NCI-H2227 (cell line): ENCODE results near the gene UMODL1.

Experiments used
- DNase-seq: peaks from one replicate; lab custom pipeline; 2025; ENCODE audit not compliant: unreplicated experiment; lab: John Stamatoyannopoulos, UW

UMODL1 gene, protein sequence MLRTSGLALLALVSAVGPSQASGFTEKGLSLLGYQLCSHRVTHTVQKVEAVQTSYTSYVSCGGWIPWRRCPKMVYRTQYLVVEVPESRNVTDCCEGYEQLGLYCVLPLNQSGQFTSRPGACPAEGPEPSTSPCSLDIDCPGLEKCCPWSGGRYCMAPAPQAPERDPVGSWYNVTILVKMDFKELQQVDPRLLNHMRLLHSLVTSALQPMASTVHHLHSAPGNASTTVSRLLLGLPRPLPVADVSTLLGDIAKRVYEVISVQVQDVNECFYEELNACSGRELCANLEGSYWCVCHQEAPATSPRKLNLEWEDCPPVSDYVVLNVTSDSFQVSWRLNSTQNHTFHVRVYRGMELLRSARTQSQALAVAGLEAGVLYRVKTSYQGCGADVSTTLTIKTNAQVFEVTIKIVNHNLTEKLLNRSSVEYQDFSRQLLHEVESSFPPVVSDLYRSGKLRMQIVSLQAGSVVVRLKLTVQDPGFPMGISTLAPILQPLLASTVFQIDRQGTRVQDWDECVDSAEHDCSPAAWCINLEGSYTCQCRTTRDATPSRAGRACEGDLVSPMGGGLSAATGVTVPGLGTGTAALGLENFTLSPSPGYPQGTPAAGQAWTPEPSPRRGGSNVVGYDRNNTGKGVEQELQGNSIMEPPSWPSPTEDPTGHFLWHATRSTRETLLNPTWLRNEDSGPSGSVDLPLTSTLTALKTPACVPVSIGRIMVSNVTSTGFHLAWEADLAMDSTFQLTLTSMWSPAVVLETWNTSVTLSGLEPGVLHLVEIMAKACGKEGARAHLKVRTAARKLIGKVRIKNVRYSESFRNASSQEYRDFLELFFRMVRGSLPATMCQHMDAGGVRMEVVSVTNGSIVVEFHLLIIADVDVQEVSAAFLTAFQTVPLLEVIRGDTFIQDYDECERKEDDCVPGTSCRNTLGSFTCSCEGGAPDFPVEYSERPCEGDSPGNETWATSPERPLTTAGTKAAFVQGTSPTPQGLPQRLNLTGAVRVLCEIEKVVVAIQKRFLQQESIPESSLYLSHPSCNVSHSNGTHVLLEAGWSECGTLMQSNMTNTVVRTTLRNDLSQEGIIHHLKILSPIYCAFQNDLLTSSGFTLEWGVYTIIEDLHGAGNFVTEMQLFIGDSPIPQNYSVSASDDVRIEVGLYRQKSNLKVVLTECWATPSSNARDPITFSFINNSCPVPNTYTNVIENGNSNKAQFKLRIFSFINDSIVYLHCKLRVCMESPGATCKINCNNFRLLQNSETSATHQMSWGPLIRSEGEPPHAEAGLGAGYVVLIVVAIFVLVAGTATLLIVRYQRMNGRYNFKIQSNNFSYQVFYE

DNA sequence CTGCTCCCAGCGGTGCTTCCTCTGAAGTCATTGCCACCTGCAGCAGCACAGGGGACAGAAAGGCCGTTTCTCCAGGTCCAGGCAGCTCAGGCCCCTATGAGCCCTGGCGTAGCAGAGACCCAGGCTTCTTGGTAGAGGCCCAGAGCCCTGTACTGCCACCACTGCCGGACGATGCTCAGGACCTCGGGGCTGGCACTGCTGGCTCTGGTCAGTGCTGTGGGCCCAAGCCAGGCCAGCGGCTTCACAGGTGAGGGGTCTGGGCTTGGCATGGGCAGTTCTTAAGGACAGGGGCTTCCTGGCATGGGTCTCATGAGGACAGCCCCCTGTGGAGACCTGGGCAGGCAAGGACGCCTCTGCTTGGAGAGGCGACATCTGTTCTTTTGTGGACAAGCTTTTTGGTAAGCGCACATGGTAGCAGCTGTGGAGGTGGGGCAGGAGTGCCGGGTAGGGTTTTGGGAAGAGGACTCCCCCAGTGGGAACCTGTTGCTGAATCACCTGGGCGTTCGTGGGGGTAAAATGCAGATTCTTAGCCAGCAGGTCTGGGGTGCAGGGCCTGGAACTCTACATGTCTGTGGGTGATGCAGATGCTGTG, at the start of gene UMODL1:
Gene UMODL1, plus strand, starts transcription at position 172 of the 592 bp plus-strand sequence. Its CDS starts 0 bp downstream, at position 172.
- no peak for DNase-seq

DNA sequence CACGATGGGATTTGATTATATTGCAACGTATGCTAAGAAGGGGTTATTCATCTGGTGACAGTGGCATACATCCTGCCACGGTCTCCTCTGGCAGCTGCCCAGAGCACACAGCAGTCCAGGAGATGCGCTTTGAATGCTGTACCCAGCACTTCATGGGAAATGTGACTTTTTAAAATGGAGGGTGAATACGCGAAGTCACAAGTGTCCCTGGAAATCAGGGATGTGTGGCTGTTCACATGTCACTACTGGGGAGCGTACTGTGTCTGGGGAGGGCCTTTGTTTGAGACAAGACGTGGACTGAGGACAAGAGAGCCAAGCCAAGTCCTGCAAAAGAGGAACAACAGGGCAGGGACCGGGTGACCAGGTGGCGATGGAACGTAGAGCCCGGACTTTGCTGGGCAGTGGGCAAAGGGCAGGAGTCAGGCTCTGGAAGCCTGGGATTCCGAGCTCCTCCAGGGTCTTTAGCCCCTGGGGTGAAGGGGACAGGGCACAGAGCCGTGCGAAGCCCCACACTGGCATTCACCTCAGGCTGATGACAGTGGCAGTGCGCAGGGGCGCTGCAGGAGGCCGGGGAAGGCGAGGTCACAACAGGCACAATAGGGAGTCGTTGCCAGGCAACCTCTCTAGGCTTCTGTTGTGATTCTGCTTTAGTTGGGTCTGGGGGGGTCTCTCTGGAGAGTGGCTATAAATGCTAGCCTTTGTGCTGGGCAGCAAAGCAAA, 49.6 kb upstream of the UMODL1 start:
- peak; percentile 81 for DNase-seq

DNA sequence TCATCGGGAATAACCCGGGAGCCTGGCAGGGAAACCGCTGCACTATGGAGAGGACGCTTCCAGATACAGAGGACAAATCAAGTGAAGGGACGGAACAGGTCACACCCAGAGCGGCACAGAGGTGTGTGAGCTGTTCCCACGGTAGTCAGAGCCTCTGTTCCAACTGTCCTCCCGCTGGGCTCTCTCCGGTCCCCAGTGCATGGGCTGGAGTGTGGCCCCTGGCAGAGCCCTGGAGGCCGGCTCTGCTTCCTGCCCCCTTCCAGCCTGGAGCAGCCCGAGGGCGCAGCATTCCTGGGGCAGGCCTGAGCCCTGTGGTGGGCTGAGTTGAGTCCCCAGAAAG, 49.1 kb upstream of the UMODL1 start:
- DNase-seq = no peak

DNA sequence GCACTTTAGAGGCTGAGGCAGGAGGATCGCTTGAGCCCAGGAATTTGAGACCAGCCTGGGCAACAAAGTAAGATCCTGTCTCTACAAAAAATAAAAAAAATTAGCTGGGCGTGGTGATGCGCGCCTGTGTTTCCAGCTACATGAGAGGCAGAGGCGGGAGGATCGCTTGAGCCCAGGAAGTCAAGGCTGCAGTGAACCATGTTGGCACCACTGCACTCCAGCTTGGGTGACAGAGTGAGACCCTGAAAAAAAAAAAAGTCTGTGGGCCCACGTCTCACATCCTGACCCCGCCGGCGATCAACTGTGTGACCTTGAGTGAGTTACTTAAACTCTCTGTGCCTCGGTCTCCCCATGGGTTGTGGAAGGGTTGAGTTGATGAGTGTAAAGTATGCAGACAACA, 48.2 kb upstream of the UMODL1 start:
- DNase-seq = no peak

DNA sequence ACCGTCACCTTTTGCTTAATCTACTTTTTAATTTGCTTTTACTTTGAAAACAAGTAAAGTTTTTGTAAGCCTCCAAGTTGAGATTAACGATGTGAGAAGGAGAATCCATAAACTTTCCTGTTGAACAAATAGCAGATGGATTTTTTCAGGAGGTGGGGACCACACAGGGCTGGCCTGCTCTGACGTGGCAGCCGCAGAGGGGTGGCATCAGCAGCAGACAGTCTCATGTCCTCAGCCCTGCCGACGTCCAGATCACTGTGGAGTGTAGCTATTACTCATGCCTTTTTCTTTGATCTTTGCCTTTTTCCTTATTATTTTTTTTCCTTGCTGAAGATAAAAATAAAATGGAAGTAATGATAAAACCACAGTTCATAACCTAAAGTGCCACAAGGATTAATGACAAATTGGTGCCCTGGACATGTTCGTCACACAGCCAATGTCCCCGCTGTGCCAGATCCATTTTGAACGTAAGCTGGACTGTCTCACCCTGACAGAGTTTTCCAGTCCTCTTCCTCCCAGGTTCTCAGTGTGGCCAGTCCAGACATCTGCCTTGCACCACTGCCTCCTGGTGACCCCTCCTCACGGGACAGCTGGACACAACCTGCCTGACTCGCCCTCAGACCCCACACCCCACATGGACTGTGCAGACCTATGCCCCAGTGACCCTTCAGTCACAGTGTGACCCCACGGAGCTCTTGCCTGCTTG, 45.6 kb upstream of the UMODL1 start:
- no peak for DNase-seq

DNA sequence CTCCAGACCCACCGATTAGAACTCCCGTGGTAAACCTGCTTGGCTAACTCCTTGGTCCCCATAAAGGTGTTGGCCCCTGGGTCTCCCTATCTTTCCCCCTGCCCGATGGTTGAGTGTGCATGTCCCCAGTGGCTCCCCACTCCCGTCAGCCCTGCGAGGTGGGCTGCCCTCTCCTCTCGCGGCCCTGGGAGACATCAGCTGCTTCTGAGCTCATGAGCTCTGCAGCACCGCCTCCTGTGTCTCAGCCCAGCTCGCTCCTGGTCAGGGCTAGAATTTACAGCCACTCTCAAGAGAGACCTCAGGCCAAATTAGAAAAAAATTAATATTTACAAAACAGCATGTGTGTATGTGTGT, 45.1 kb upstream of the UMODL1 start:
- no peak for DNase-seq

DNA sequence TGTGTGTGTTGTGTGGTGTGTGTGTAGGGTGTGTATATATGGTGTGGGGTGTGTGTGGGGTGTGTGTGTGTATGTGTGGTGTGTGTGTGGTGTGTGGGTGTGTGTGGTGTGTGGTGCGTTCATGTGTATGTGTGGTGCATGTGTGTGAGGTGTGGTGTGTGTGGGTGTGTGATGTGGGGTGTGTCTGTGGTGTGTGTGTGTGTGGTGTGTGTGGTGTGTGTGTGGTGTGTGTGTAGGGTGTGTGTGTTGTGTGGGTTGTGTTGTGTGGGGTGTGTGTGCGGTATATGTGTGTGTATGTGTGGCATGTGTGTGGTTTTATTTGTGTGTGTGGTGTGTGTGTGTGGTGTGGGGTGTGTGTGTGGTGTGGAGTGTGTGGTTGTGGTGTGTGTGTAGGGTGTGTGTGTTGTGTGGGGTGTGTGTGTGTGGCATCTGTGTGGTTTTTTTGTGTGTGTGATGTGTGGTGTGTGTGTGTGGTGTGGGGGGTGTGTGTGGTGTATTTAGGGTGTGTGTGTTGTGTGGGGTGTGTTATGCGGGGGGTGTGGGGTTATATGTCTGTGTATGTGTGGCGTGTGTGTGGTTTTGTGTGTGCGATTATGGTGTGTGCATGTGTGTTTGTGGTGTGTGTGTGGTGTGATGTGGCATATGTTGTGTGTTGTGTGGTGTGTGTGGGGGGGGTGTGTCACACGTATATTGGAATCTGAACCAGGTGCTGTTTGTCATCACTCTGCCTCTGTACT, 43.9 kb upstream of the UMODL1 start:
- no peak for DNase-seq

DNA sequence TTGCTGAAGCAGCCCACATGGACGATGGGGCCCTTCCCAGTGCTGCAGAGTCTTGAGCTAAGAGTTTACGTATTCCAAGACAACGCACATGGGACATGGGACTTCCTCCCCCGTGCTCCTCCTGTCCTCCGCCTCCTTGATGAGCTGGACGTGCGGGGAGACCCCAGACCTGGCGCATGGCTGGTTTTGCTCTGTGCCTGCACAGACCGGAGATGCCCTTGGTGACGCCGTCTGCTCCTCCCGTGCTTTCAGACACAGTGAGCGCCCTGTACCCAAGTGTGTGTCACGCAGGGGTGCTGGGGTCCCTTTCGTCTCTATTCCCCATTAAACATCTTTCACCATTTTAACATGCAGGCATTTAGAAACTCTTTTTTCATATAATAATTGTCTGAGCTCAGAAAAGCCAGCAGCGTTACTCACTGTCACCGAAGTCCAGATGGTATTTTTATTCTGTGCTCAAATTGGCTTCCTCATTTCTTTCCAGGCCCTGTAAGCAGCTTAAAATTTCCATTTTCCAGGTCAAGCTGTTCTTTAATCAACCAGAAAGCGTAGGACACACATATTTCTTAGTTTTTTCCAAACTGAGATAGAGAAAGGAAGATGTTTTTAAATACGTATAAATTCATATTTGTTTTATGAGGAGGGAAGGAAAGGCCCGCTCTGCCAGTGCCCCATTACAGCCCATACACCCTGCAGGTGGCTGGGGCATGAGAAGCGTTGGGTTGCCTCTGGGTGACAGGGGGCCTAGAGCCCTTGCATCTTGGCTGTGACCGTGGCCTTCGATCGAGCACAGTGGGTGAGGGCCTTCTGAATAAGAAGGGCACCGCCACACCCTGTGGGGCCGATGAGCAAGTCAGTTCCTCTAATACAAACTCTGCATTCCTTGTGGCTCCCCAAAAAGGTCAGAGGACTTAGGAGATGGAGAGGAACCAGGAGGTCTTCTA, 43.0 kb upstream of the UMODL1 start:
- DNase-seq = no peak

DNA sequence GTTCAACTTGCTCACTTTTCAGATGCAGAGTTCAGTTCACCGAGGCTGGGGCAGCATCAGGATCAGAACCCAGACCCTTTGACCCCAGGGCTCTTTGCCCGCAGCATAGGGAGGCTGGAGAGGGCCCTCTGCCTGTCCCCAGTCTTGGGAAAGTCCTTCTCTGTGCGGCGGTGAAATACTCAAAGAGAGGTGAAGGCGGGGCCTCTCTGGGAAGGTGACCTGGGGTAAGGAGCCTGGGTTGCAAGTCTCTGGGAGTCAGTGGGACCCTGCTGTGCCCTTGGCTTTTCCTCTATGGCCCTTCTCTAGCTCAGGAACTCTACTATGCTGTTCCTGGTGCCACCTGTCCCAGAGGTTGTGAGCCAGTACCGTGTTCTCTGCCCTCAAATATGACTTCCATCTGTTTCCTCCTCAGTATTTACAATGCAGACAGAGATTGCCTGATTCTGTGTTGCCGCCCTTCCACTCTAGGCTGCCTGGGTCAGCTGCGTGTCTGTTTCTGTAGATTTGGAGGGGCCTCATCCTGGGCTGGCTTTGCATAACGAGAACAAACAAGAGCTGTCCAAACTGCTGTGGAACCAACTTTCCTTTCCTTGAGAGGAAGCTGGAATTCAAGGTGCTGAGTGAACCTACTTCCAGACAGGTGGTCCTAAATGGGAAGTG, 42.2 kb upstream of the UMODL1 start:
- DNase-seq = no peak

DNA sequence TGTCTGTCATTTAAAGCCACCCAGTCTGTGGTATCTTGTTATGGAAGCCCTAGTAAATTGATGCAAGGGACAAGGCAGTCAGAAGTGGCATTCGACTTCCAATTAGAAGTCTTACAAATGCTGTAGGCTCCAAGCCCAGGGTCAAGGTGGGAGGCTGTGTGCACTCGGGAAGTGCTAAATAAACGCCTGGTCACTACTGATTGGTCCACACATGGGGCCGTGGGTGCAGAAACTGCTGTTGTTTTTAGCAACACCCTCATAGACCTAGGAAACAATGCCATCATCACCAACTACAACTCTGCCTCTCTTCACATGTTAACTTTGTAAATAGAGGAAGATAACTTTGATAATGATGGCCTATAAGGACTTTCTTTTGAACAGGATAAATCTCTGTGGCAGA, 40.8 kb upstream of the UMODL1 start:
- no peak for DNase-seq

DNA sequence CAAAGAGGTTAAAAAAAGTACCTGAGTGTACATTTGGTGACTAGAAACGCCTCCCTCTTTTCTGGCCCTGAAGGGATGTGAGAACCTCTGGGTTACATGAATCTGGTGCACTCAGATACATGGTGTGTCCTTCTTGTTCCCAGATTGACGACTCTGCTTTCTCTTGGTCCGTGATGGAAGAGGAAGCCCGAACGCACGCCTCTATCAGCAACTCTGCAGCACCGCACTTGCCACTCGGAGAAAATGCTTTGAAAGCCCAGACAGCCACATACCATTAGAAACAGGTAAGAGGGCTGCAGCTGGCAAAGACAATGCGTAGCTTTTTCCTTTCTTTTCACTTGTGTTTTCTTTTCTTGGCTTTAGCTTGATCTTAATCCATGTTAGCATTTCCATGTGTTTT, 39.9 kb upstream of the UMODL1 start:
- no peak for DNase-seq

DNA sequence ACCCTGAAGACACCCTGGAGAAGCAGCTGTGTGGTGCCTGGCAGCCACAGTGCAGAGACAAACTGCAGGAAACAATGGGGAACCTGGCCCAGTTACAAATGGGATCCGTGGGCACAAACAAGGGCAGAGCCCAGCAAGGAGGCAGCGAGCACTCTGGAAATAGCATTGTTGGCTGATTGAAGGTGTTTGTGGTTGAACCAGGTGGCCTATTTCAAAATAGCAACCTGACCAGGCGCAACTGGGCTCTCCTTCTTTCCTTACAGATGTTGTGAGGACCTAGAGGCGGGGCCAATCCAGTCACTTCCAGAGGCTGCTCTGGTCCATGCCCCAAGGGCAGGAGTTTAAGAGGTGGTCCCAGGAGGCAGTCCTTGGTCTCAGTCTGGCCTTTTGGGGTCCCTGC, 39.3 kb upstream of the UMODL1 start:
- no peak for DNase-seq

DNA sequence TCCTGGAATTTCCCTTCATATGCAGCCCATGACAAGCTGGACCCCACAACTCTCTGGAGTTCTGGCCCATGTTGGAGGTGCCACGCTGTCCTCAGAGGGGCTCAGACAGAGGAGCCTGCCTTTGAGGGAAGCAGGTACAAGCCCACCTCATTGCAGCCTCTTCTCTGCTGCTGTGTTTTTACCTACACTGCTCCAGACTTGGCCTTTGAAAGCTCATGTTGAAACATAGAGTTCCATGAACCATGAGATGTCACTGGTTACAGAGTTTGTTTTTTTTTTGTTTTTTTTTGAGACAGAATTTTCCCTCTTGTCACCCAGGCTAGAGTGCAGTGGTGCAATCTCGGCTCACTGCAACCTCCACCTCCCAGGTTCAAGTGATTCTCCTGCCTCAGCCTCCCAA, 38.9 kb upstream of the UMODL1 start:
- no peak for DNase-seq

DNA sequence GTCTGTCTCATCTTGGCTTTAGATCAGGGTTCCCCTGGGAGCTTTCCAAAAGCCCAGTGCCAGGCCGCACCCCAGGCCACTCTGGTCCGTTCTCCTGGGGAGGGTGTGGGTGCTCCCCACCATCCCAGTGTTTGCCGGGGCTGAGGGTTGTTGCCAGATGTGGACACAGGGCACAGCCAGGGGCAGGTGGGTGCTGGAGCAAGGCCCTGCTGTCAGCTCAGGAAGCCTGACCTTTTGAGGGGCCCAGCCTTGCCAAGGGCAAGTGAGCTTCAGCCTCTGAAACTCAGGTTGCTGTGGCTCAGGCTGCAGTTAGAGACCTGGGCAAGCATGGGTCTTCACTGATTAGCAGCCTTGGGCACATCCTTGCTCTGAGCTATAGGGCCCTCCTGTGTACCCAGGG, 38.1 kb upstream of the UMODL1 start:
- DNase-seq = no peak

DNA sequence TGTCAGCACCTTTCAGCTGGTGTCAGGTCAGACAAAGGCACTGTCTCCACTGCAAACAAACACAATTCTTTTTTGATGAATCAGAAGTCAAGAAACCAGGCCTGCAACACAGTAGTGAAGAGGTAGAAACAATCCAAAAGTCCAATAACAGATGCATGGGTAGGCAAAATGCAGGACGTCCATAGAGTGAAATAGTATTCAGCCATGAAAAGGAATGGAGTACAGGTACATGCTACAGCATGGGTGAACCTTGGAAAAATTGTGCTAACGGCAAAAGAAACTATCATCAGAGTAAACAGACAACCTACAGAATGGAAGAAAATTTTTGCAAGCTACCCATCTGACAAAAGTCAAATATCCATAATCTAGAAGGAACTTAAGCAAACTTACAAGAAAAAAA, 34.8 kb upstream of the UMODL1 start:
- no peak for DNase-seq

DNA sequence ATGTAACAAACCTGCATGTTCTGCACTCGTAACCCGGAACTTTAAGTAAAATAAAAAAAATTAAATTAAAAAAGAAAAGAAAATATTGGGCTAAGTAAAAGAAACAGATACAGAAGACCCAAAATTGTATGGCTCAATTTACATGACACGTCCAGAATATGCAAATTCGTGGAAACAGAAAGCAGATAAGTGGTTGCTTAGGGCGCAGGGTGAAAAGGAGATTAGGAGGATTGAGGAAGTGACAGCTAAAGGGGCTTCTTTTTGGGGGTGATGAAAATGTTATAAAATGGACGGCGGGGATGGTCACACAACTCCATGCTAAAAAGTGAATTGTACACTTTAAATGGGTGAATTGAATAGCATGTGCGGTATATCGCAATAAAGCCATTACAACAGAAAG, 33.6 kb upstream of the UMODL1 start:
- DNase-seq = no peak

DNA sequence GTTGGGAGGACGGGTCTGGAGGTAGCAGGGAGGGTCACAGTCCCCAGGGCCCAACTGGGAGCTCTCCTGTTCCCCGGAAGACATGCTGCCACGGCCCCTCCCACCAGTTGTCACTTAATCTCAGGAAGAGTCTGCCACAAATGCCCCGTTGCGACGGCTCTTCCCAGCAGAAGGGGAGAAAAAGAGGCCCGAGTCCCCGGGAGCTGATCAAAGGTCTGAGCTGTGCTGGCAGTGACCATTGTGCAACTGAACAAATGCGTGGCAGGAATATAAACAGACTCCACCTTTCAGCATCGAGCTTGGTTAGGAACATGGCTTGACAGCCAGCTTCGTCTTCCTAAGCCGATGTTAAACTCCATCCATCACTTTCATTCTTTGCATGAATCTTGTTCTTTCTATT, 33.2 kb upstream of the UMODL1 start:
- no peak for DNase-seq

DNA sequence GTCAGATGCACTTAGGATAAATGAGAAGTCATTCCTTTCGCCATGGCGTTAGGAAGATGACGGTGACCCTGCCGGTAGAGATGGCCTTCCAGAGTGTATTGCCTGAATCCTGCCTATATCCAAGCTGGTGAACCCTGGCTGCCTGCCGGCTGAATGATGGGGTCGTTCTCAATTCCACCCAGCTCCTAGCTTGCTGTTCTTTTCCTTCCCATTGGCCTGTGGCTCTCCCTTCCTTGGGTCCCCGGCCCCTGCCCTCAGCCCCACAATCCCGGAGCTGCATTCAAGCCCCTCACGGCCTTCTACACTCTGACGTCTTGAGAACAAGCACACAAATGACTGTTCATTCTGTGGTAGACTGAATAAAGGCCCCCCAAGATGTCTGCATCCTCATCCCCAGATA, 32.7 kb upstream of the UMODL1 start:
- no peak for DNase-seq
